Activated T-cell treated with anti-CD3 and anti-CD28 coated beads, Interleukin-2, amount 50 U/mL, for 24 hours (primary cell): Measurements from ENCODE around the gene SEMA5A.

ENCODE experiments used
- DNase-seq: peaks from one replicate; pipeline ENCODE4 v3.0.0-alpha.2; 2020
- H3K27ac Mint-ChIP-seq: 2 replicates; pipeline ENCODE4 v1.8.0; 2020; ENCODE audit warnings: mild to moderate bottlenecking, mixed read lengths
- H3K27me3 Mint-ChIP-seq: 2 replicates; pipeline ENCODE4 v1.8.0; 2020; ENCODE audit warnings: mixed read lengths
- H3K36me3 Mint-ChIP-seq: 2 replicates; pipeline ENCODE4 v1.8.0; 2020; ENCODE audit warnings: low read depth, mixed read lengths
- H3K4me1 Mint-ChIP-seq: 2 replicates; pipeline ENCODE4 v1.8.0; 2020; ENCODE audit warnings: low read depth, mixed read lengths
- H3K4me3 Mint-ChIP-seq: 2 replicates; pipeline ENCODE4 v1.8.0; 2020; ENCODE audit warnings: mild to moderate bottlenecking, moderate library complexity, mixed read lengths
- H3K9me3 Mint-ChIP-seq: 2 replicates; pipeline ENCODE4 v1.8.0; 2020; ENCODE audit warnings: mixed read lengths

The SEMA5A gene

GRCh38 chr5:9165546-9165945 is 380.3 kb downstream of the SEMA5A start:
- no peak overlapping the region for H3K4me3 Mint-ChIP-seq
- DNase-seq, result no peak
- no peak overlapping the region for H3K27ac Mint-ChIP-seq
- H3K9me3 Mint-ChIP-seq, result no peaks in the 10 kb centered on the region
- H3K4me1 Mint-ChIP-seq, result no peaks in the 10 kb centered on the region
- no peaks in the 10 kb centered on the region for H3K27me3 Mint-ChIP-seq
- H3K36me3 Mint-ChIP-seq, result no peaks in the 10 kb centered on the region

- Mint-ChIP-seq H3K9me3 (no peaks in the 10 kb centered on the region), H3K27ac (no peak overlapping the region), H3K4me3 (no peak overlapping the region), H3K4me1 (no peaks in the 10 kb centered on the region), H3K27me3 (no peaks in the 10 kb centered on the region), H3K36me3 (no peaks in the 10 kb centered on the region)
- no peak for DNase-seq
Observed at GRCh38 chr5:9160747-9161146, 385.1 kb downstream of the SEMA5A start.

GRCh38 chr5:9157811-9158210 is 388.1 kb downstream of the SEMA5A start:
- no peaks in the 10 kb centered on the region for H3K4me1 Mint-ChIP-seq
- no peaks in the 10 kb centered on the region for H3K36me3 Mint-ChIP-seq
- H3K9me3 Mint-ChIP-seq, result no peaks in the 10 kb centered on the region
- no peak overlapping the region for H3K27ac Mint-ChIP-seq
- no peaks in the 10 kb centered on the region for H3K27me3 Mint-ChIP-seq
- H3K4me3 Mint-ChIP-seq, result no peak overlapping the region
- DNase-seq, result no peak

- no peak for DNase-seq
- no peaks in the 10 kb centered on the region for H3K4me1 Mint-ChIP-seq
- no peaks in the 10 kb centered on the region for H3K36me3 Mint-ChIP-seq
- no peaks in the 10 kb centered on the region for H3K27me3 Mint-ChIP-seq
- H3K27ac Mint-ChIP-seq, result no peak overlapping the region
- no peaks in the 10 kb centered on the region for H3K9me3 Mint-ChIP-seq
- no peak overlapping the region for H3K4me3 Mint-ChIP-seq
Observed at GRCh38 chr5:9157020-9157419, 388.9 kb downstream of the SEMA5A start.

- Mint-ChIP-seq H3K4me1 (no peaks in the 10 kb centered on the region), H3K27me3 (no peaks in the 10 kb centered on the region), H3K4me3 (no peak overlapping the region), H3K9me3 (no peaks in the 10 kb centered on the region), H3K27ac (no peak overlapping the region), H3K36me3 (no peaks in the 10 kb centered on the region)
- no peak for DNase-seq
Observed at GRCh38 chr5:9156282-9156681, 389.6 kb downstream of the SEMA5A start.

- Mint-ChIP-seq H3K36me3 (no peaks in the 10 kb centered on the region), H3K27ac (no peak overlapping the region)
Observed at GRCh38 chr5:9151684-9152427, 394.0 kb downstream of the SEMA5A start.

GRCh38 chr5:9149988-9150387 is 395.9 kb downstream of the SEMA5A start:
- Mint-ChIP-seq H3K4me1 (no peaks in the 10 kb centered on the region), H3K27me3 (no peaks in the 10 kb centered on the region), H3K4me3 (no peak overlapping the region), H3K36me3 (no peaks in the 10 kb centered on the region), H3K27ac (no peak overlapping the region), H3K9me3 (peaks cover under 1% of the 10 kb centered on the region)
- no peak for DNase-seq

More at GRCh38 chr5:9151684-9152427, 394.0 kb downstream of the SEMA5A start:
- no peak for DNase-seq
- Mint-ChIP-seq H3K4me1 (no peaks in the 10 kb centered on the region), H3K27me3 (no peaks in the 10 kb centered on the region), H3K9me3 (no peaks in the 10 kb centered on the region), H3K4me3 (no peak overlapping the region)

GRCh38 chr5:9148242-9148641 is 397.6 kb downstream of the SEMA5A start:
- Mint-ChIP-seq H3K9me3 (peaks cover 5% of the 10 kb centered on the region), H3K4me3 (no peak overlapping the region)
- no peak for DNase-seq

GRCh38 chr5:9140711-9141110 is 405.2 kb downstream of the SEMA5A start:
- peaks cover 7% of the 10 kb centered on the region for H3K9me3 Mint-ChIP-seq
- DNase-seq, result no peak
- no peak overlapping the region for H3K27ac Mint-ChIP-seq
- no peak overlapping the region for H3K4me3 Mint-ChIP-seq
- H3K36me3 Mint-ChIP-seq, result no peaks in the 10 kb centered on the region
- H3K27me3 Mint-ChIP-seq, result no peaks in the 10 kb centered on the region
- H3K4me1 Mint-ChIP-seq, result no peaks in the 10 kb centered on the region

More at GRCh38 chr5:9148242-9148641, 397.6 kb downstream of the SEMA5A start:
- H3K27me3 Mint-ChIP-seq, result no peaks in the 10 kb centered on the region
- no peaks in the 10 kb centered on the region for H3K36me3 Mint-ChIP-seq
- H3K4me1 Mint-ChIP-seq, result no peaks in the 10 kb centered on the region
- H3K27ac Mint-ChIP-seq, result no peak overlapping the region

- Mint-ChIP-seq H3K9me3 (peaks cover 9% of the 10 kb centered on the region), H3K27ac (no peak overlapping the region), H3K27me3 (no peaks in the 10 kb centered on the region), H3K4me3 (no peak overlapping the region), H3K36me3 (no peaks in the 10 kb centered on the region), H3K4me1 (no peaks in the 10 kb centered on the region)
- DNase-seq, result no peak
Observed at GRCh38 chr5:9140202-9140601, 405.7 kb downstream of the SEMA5A start.

GRCh38 chr5:9139344-9139743 is 406.5 kb downstream of the SEMA5A start:
- Mint-ChIP-seq H3K4me3 (no peak overlapping the region), H3K4me1 (no peaks in the 10 kb centered on the region), H3K9me3 (peaks cover 4% of the 10 kb centered on the region), H3K27ac (no peak overlapping the region), H3K27me3 (no peaks in the 10 kb centered on the region), H3K36me3 (no peaks in the 10 kb centered on the region)
- DNase-seq, result no peak

GRCh38 chr5:9128136-9128535 is 417.7 kb downstream of the SEMA5A start:
- no peaks in the 10 kb centered on the region for H3K27me3 Mint-ChIP-seq
- no peak overlapping the region for H3K4me3 Mint-ChIP-seq
- no peaks in the 10 kb centered on the region for H3K9me3 Mint-ChIP-seq
- H3K36me3 Mint-ChIP-seq, result no peaks in the 10 kb centered on the region
- H3K27ac Mint-ChIP-seq, result no peak overlapping the region
- no peaks in the 10 kb centered on the region for H3K4me1 Mint-ChIP-seq
- no peak for DNase-seq

GRCh38 chr5:9126490-9126889 is 419.4 kb downstream of the SEMA5A start:
- DNase-seq, result no peak
- H3K27me3 Mint-ChIP-seq, result no peaks in the 10 kb centered on the region
- no peak overlapping the region for H3K4me3 Mint-ChIP-seq
- no peaks in the 10 kb centered on the region for H3K4me1 Mint-ChIP-seq
- no peak overlapping the region for H3K27ac Mint-ChIP-seq
- H3K9me3 Mint-ChIP-seq, result no peaks in the 10 kb centered on the region
- H3K36me3 Mint-ChIP-seq, result no peaks in the 10 kb centered on the region

GRCh38 chr5:9125852-9126251 is 420.0 kb downstream of the SEMA5A start:
- no peaks in the 10 kb centered on the region for H3K36me3 Mint-ChIP-seq
- H3K4me3 Mint-ChIP-seq, result no peak overlapping the region
- no peak for DNase-seq
- no peaks in the 10 kb centered on the region for H3K4me1 Mint-ChIP-seq
- H3K9me3 Mint-ChIP-seq, result no peaks in the 10 kb centered on the region
- H3K27ac Mint-ChIP-seq, result no peak overlapping the region
- H3K27me3 Mint-ChIP-seq, result no peaks in the 10 kb centered on the region

GRCh38 chr5:9124838-9125237 is 421.0 kb downstream of the SEMA5A start:
- H3K27me3 Mint-ChIP-seq, result no peaks in the 10 kb centered on the region
- no peaks in the 10 kb centered on the region for H3K9me3 Mint-ChIP-seq
- no peak overlapping the region for H3K4me3 Mint-ChIP-seq
- H3K36me3 Mint-ChIP-seq, result no peaks in the 10 kb centered on the region
- H3K4me1 Mint-ChIP-seq, result no peaks in the 10 kb centered on the region
- DNase-seq, result no peak
- H3K27ac Mint-ChIP-seq, result no peak overlapping the region

GRCh38 chr5:9124071-9124470 is 421.8 kb downstream of the SEMA5A start:
- no peak overlapping the region for H3K4me3 Mint-ChIP-seq
- DNase-seq, result no peak
- no peaks in the 10 kb centered on the region for H3K9me3 Mint-ChIP-seq
- no peaks in the 10 kb centered on the region for H3K36me3 Mint-ChIP-seq
- no peaks in the 10 kb centered on the region for H3K27me3 Mint-ChIP-seq
- no peak overlapping the region for H3K27ac Mint-ChIP-seq
- H3K4me1 Mint-ChIP-seq, result no peaks in the 10 kb centered on the region
